Head of caudate nucleus (tissue), 42 donors: Measurements from ENCODE around the gene TMEM253.

Experiments used
- DNase-seq, 42 donors: peaks; one replicate each; pipeline versions ENCODE4 v3.0.0 to v3.0.0-alpha.2; 2020 to 2021; ENCODE audit warnings: mixed read lengths in 7 of 42
- intact Hi-C: fragments of 100-400 bp; cut with DNase I; formaldehyde crosslinking; loops from one replicate; pipeline ENCODE4 v1.15.0; 2022

Gene TMEM253

DNA sequence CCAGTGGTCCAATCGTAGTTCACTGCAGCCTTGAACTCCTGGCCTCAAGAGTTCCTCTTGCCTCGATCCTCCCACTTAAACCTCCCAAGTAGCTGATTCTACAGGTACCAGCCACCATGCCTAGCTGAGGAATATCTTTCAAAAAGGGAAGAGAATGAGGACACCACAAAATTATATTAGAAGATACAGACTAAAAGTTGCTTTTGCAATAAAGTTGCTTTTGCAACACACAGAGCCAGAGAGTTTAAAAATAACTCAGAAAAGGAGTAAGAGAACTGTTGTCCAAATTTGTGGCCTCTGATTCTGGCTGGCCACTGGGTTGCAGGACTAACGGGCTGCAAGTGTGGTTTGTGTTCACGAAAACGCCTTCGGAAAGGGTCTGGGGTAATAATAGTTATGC lies 19.8 kb downstream of the TMEM253 start:
- intact Hi-C loops = no loop called here
- no peak for DNase-seq

DNA sequence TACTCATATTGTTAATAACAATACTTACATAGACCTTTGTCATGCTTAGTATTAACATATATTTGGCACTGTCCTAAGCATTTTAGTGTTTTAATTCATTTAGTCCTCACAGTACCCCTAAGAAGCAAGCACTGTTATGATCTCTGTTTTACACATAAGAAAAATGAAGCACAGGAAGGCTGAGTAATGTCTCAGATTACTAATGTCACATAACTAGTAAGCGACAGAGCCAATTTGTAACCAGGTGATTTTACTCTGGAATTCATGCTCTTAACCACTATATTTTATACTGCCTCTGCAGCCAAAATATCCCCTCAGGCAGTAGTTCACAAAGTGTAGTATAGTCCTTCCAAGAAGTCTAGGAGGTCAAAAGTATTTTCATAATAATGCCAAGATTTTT lies 20.3 kb downstream of the TMEM253 start:
- intact Hi-C loops = no loop called here
- DNase-seq = no peak

DNA sequence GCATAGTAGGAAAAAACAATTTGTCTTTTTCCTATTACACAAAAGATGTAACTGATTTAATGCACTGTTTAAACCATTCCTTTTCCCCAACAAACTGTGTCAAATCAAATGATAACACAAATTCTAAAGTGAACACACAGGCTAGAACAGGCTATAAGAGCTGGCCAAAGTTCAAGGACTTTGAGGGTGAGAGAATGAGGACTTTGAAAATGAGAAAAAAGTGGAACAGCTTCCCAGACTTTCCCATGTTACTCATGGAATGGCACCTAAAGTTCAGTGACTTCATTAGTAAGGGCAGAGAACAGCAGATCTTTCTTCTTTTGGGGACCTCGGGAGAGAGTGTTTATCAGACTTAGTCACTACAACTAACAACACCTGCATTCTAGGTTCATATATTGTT lies 22.6 kb downstream of the TMEM253 start:
- intact Hi-C loops = no loop called here

DNA sequence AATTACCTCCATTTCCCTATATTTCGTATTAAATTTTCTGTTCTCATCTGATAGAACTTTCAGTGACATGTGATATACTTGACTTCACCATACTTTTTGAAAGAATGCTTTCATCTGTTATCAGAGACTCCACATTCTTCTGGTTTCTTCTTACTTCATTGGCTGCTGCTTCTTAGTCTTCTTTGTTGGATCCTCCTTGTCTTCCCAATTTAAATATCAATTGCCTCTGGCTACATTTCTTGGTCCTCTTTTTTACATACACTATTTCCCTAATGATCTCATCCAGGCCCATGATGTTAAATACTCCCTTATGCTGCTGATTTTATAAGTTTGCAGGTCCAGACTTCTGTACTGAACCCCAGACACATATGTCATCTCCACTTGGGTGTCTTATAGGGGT lies 33.0 kb downstream of the TMEM253 start:
- intact Hi-C loops = no loop called here
- DNase-seq = no peak

More for the DNA sequence above, 22.6 kb downstream of the TMEM253 start:
- DNase-seq = no peak

DNA sequence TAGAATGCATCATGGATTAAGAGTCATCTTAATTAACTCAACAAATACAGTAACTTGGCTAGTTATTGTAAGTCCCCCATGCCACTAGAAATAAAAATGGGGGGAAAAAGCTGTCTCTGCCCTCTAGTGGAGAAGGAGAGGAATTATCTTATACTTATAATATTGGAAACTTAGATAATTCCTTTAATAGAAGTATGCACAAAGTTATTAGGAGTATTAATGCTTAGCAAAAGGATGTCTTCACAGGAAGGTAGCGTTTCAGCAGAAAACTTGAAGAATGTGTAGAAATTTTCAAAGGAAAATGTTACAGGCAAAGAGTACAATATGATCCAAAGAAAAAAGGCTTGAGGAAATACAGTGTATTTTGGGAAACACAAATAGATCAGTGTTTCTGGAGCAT lies 35.2 kb downstream of the TMEM253 start:
- DNase-seq = no peak

DNA sequence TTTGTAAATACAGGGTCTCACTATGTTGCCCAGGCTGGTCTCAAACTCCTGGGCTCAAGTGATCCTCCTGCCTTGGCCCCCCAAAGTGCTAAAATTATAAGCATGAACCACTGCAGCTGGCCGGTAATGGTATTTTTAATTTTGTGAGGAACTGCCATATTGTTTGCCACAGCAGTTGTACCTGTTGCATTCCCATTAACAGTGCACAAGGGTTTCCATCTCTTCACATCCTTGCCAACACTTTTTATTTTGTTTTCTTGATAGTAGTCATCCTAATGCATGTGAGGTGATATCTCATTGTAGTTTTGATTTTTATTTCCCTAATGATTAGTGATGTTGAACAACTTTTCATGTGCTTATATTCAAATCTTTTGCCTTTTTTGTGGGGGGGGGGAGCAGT lies 41.5 kb downstream of the TMEM253 start:
- intact Hi-C loops = no loop called here
- DNase-seq = no peak

More for the DNA sequence above, 35.2 kb downstream of the TMEM253 start:
- intact Hi-C loops = no loop called here

DNA sequence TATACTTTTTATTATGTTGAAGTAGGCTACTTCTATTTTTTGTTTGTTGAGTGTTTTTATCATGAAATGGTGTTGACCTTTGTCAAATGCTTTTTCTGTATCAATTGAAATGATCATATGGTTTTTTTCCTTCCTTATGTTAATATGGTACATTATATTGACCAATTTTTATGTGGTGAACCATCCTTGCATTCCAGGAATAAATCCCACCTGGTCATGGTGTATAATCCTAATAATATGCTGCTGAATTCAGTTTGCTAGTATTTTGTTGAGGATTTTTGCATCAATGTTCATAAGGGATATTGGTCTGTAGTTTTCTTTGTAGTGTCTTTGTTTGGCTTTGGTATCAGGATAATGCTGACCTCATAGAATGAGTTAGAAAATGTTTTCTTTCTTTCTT lies 44.6 kb downstream of the TMEM253 start:
- intact Hi-C loops = no loop called here
- DNase-seq = no peak

DNA sequence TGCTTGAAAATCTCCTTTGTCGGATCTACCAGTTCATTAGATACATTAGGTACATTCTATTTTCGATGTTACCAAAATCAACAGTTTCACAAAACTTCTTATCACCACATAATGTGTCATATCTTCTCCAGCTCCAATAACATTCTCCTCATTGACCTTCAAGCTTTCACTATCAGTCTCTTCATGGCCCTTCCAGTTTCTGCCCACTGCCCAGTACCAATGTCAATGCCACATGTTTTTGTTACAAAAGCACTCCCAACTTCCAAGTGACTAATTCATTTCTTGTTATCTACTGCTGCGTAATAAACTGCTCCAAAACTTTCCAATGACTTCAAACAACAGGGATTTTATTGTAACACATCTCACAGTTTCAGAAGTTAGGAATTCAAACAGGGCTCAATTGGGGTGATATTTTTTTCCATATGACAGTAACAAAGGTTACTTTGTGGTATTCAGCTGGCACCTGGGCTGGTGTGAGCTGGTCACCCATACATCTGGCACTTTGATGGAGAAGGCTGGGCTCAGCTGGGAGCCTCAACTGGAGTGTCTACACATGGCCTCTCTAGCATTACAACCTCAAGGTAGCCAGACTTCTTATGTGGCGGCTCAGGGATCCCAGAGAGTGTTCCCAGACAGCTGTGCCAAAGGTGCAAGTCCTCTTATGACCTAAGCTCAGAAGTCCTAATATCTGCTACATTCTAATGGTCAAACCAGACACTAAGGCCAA lies 48.9 kb downstream of the TMEM253 start:
- DNase-seq = no peak
- intact Hi-C loops = no loop called here
